A549 (cell line): Measurements from ENCODE around the gene CFD. TPM values are rescaled to one million over a fixed set of nuclear protein-coding genes. Genes with fewer than 3 reads are reported as not detected.

Experiments
- ATAC-seq, 2 experiments: fragments of 200-7000 bp in 1 of 2; fragments of >200 bp in 1 of 2; cut with Nextera tagmentation in 1 of 2; cut with Tn5 transposase in 1 of 2; 3 replicates each; pipeline versions ENCODE4 v1.8.0 to v1.9.1; 2018 to 2020; ENCODE audit warnings: mild to moderate bottlenecking in 1 of 2, moderate library complexity in 1 of 2
- CTCF ChIA-PET: fragments of 300-600 bp; sonication (Branson Sonifier 250); formaldehyde crosslinking; extraction: SDS; loops from one replicate; lab custom pipeline; 2021; ENCODE audit warnings: antibody characterized with exemption, inconsistent platforms; lab: Yijun Ruan, JAX
- POLR2A ChIA-PET: fragments of 350-600 bp; formaldehyde crosslinking; extraction: SDS; loops from one replicate; lab custom pipeline; 2021; ENCODE audit warnings: antibody characterized with exemption, inconsistent platforms; lab: Yijun Ruan, JAX
- DNase-seq, 2 experiments: peaks; one replicate each; pipeline versions ENCODE4 v3.0.0 to v3.0.0-alpha.2; 2011 to 2016; ENCODE audit warnings: low read depth in 1 of 2, low spot score in 1 of 2
- FAIRE-seq: peaks from 2 replicates; lab custom pipeline; 2011; peaks lifted over from hg19 to GRCh38; lab: Jason Lieb, UNC
- H3K27ac ChIP-seq, 2 experiments: fragments of >200 bp; sonication (Bioruptor Twin); formaldehyde crosslinking; 3 replicates each; pipeline ENCODE4 v1.5.1; 2016 to 2017
- H3K4me1 ChIP-seq: fragments of >200 bp; sonication (Bioruptor Twin); formaldehyde crosslinking; 3 replicates; pipeline ENCODE4 v1.6.1; 2016
- H3K4me2 ChIP-seq: fragments of >200 bp; sonication (Bioruptor Twin); formaldehyde crosslinking; 3 replicates; pipeline ENCODE4 v1.6.1; 2016
- H3K4me3 ChIP-seq: fragments of >200 bp; sonication (Bioruptor Twin); formaldehyde crosslinking; 3 replicates; pipeline ENCODE4 v1.5.1; 2016
- H3K9me3 ChIP-seq: fragments of >200 bp; sonication (Bioruptor Twin); formaldehyde crosslinking; 3 replicates; pipeline ENCODE4 v1.6.1; 2016
- CHD2 ChIP-seq: fragments of 150-350 bp; IDR thresholded peaks from 2 replicates; pipeline ENCODE4 v1.6.1; 2014; ENCODE audit warnings: low read length; ENCODE audit not compliant: partially characterized antibody
- EHMT2 ChIP-seq: fragments of 200-600 bp; sonication (generic); IDR thresholded peaks from 2 replicates; pipeline ENCODE4 v1.6.1; 2016; ENCODE audit warnings: antibody characterized with exemption, low read depth, mild to moderate bottlenecking, moderate library complexity
- FOSL2 ChIP-seq, 2 experiments: fragments of 450-650 bp in 1 of 2; fragments of >200 bp in 1 of 2; sonication (Bioruptor Twin) in 1 of 2; formaldehyde crosslinking; IDR thresholded peaks; 2 replicates each; pipeline versions ENCODE4 v1.5.0 to v1.6.1; 2016 to 2020; ENCODE audit warnings: mild to moderate bottlenecking in 1 of 2, moderate library complexity in 1 of 2
- FOXS1 ChIP-seq: fragments of 250-450 bp; sonication (Bioruptor Pico); IDR thresholded peaks from 2 replicates; pipeline ENCODE4 v1.5.0; 2020; ENCODE audit warnings: mild to moderate bottlenecking, moderate library complexity
- HOXA7 ChIP-seq: fragments of 250-450 bp; sonication (Bioruptor Pico); IDR thresholded peaks from 2 replicates; pipeline ENCODE4 v1.5.0; 2020; ENCODE audit warnings: mild to moderate bottlenecking, moderate library complexity
- KDM1A ChIP-seq: fragments of 200-600 bp; sonication (generic); IDR thresholded peaks from 2 replicates; pipeline ENCODE4 v1.6.1; 2016; ENCODE audit warnings: low read depth, mild to moderate bottlenecking
- MAFK ChIP-seq: fragments of 450-650 bp; IDR thresholded peaks from 2 replicates; pipeline ENCODE4 v1.6.1; 2014; ENCODE audit not compliant: partially characterized antibody
- MYC ChIP-seq: IDR thresholded peaks from 2 replicates; pipeline ENCODE4 v1.6.1; 2012; ENCODE audit warnings: mild to moderate bottlenecking, inconsistent platforms, low read length, improper control_type of control experiment, borderline replicate concordance
- NFE2L2 ChIP-seq: fragments of 150-350 bp; conservative IDR thresholded peaks from 2 replicates; pipeline ENCODE4 v1.6.1; 2014; ENCODE audit warnings: low read length
- PHF8 ChIP-seq: fragments of 200-600 bp; sonication (generic); IDR thresholded peaks from 2 replicates; pipeline ENCODE4 v1.6.1; 2016; ENCODE audit warnings: low read depth, mild to moderate bottlenecking, antibody characterized with exemption, moderate library complexity, borderline replicate concordance
- RFX5 ChIP-seq: fragments of 450-650 bp; IDR thresholded peaks from 2 replicates; pipeline ENCODE4 v1.7.1; 2014; ENCODE audit warnings: antibody characterized with exemption, mild to moderate bottlenecking, moderate library complexity
- ZFP36 ChIP-seq: fragments of 450-650 bp; IDR thresholded peaks from 2 replicates; pipeline ENCODE4 v1.6.1; 2014; ENCODE audit warnings: borderline replicate concordance; ENCODE audit not compliant: partially characterized antibody
- WGBS: methylation state at CpG from one replicate; pipeline ENCODE4 v1.1.6; 2017; ENCODE audit errors: missing lambda C conversion rate; 5-methylcytosine and 5-hydroxymethylcytosine counted together
- polyA plus RNA-seq, 4 experiments: library from polyadenylated mRNA; depleted of rRNA in 3 of 4; stranded (reverse); fragments of >200 nt; fragmentation: RNase III in 1 of 4; extraction: RNeasy Plus Mini Kit Qiagen cat#74134 plus additional on column Dnase treatment in 1 of 4; gene quantifications; 2 replicates in 3 of 4; 3 replicates in 1 of 4; pipeline ENCODE4 v1.2.3, GENCODE V29; 2011 to 2017
- TF ChIP-seq, protein P1 (sequence below): fragments of >200 bp; sonication (Bioruptor Twin); formaldehyde crosslinking; IDR thresholded peaks from 2 replicates; pipeline ENCODE4 v1.6.1; 2016
- TF ChIP-seq, protein P2 (sequence below): IDR thresholded peaks from 2 replicates; pipeline ENCODE4 v1.6.1; 2012
- TF ChIP-seq, protein P3 (sequence below): fragments of 200-600 bp; sonication (generic); IDR thresholded peaks from 2 replicates; pipeline ENCODE4 v1.6.1; 2016; ENCODE audit warnings: antibody characterized with exemption, mild to moderate bottlenecking, moderate library complexity
- TF ChIP-seq, protein P4 (sequence below): fragments of >200 bp; sonication (Bioruptor Twin); formaldehyde crosslinking; IDR thresholded peaks from 3 replicates; pipeline ENCODE4 v1.6.1; 2016
- TF ChIP-seq, protein P5 (sequence below): IDR thresholded peaks from 2 replicates; pipeline ENCODE4 v1.6.1; 2012
- TF ChIP-seq, protein P6 (sequence below): fragments of 150-350 bp; IDR thresholded peaks from 2 replicates; pipeline ENCODE4 v1.6.1; 2014; ENCODE audit warnings: low read depth, mild to moderate bottlenecking, low read length

CFD gene
- polyA plus RNA-seq, 2 of the 4 experiments (the other 2 are of a cell fraction) = 7.6 to 14.3 TPM

DNA sequence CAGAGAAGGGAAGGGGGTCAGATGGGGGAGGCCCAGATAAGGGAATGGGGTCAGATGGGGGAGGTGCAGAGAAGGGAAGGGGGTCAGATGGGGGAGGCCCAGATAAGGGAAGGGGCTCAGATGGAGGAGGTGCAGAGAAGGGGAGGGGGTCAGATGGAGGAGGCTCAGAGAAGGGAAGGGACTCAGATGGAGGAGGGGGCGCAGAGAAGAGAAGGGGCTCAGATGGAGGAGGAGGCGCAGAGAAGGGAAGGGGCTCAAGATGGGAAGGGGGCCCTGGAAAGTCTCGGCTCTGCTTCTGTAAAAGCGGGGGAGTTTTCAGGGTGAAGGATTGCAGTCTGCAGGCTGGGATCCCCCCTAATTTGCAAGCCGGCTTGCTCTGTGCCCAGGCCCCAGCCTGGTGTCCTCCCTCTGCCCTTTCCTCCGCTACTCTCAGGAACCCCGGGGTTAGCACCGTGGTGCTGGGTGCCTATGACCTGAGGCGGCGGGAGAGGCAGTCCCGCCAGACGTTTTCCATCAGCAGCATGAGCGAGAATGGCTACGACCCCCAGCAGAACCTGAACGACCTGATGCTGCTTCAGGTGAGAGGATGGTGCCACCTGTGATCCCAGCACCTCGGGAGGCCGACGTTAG lies 30.2 kb upstream of the CFD start:
- peak in 1 of 2 experiments; percentile 60; a peak in 1 of 6 replicates for ATAC-seq

More for the DNA sequence above, 30.2 kb upstream of the CFD start:
- ChIA-PET CTCF (no interaction called here), POLR2A (no interaction called here)
- H3K4me1 ChIP-seq = no peaks in the 10 kb centered on the region
- DNase-seq = no peak
- no peak for FAIRE-seq
- H3K4me2 ChIP-seq = no peak overlapping the region
- no peak overlapping the region for H3K27ac ChIP-seq
- H3K4me3 ChIP-seq = no peak overlapping the region
- H3K9me3 ChIP-seq = no peaks in the 10 kb centered on the region
- TF ChIP-seq, protein P1, sequence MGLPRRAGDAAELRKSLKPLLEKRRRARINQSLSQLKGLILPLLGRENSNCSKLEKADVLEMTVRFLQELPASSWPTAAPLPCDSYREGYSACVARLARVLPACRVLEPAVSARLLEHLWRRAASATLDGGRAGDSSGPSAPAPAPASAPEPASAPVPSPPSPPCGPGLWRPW = no peak
- TF ChIP-seq EHMT2 (no peak), NFE2L2 (no peak), RFX5 (no peak), CHD2 (no peak), MAFK (no peak), FOXS1 (CRISPR knock-in tag) (no peak), FOSL2 (IDR thresholded peaks at IDR 0.05) (no peak), FOSL2 (CRISPR knock-in tag; IDR thresholded peaks at IDR 0.05) (no peak), HOXA7 (CRISPR knock-in tag) (no peak), MYC (no peak), PHF8 (no peak), KDM1A (no peak), ZFP36 (no peak)
- TF ChIP-seq, protein P2, sequence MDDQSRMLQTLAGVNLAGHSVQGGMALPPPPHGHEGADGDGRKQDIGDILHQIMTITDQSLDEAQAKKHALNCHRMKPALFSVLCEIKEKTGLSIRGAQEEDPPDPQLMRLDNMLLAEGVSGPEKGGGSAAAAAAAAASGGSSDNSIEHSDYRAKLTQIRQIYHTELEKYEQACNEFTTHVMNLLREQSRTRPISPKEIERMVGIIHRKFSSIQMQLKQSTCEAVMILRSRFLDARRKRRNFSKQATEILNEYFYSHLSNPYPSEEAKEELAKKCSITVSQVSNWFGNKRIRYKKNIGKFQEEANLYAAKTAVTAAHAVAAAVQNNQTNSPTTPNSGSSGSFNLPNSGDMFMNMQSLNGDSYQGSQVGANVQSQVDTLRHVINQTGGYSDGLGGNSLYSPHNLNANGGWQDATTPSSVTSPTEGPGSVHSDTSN = no peak
- TF ChIP-seq, protein P3, sequence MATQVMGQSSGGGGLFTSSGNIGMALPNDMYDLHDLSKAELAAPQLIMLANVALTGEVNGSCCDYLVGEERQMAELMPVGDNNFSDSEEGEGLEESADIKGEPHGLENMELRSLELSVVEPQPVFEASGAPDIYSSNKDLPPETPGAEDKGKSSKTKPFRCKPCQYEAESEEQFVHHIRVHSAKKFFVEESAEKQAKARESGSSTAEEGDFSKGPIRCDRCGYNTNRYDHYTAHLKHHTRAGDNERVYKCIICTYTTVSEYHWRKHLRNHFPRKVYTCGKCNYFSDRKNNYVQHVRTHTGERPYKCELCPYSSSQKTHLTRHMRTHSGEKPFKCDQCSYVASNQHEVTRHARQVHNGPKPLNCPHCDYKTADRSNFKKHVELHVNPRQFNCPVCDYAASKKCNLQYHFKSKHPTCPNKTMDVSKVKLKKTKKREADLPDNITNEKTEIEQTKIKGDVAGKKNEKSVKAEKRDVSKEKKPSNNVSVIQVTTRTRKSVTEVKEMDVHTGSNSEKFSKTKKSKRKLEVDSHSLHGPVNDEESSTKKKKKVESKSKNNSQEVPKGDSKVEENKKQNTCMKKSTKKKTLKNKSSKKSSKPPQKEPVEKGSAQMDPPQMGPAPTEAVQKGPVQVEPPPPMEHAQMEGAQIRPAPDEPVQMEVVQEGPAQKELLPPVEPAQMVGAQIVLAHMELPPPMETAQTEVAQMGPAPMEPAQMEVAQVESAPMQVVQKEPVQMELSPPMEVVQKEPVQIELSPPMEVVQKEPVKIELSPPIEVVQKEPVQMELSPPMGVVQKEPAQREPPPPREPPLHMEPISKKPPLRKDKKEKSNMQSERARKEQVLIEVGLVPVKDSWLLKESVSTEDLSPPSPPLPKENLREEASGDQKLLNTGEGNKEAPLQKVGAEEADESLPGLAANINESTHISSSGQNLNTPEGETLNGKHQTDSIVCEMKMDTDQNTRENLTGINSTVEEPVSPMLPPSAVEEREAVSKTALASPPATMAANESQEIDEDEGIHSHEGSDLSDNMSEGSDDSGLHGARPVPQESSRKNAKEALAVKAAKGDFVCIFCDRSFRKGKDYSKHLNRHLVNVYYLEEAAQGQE = no peak
- TF ChIP-seq, protein P4, sequence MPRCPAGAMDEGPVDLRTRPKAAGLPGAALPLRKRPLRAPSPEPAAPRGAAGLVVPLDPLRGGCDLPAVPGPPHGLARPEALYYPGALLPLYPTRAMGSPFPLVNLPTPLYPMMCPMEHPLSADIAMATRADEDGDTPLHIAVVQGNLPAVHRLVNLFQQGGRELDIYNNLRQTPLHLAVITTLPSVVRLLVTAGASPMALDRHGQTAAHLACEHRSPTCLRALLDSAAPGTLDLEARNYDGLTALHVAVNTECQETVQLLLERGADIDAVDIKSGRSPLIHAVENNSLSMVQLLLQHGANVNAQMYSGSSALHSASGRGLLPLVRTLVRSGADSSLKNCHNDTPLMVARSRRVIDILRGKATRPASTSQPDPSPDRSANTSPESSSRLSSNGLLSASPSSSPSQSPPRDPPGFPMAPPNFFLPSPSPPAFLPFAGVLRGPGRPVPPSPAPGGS = no peak
- TF ChIP-seq, protein P5, sequence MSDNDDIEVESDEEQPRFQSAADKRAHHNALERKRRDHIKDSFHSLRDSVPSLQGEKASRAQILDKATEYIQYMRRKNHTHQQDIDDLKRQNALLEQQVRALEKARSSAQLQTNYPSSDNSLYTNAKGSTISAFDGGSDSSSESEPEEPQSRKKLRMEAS = no peak
- TF ChIP-seq, protein P6, sequence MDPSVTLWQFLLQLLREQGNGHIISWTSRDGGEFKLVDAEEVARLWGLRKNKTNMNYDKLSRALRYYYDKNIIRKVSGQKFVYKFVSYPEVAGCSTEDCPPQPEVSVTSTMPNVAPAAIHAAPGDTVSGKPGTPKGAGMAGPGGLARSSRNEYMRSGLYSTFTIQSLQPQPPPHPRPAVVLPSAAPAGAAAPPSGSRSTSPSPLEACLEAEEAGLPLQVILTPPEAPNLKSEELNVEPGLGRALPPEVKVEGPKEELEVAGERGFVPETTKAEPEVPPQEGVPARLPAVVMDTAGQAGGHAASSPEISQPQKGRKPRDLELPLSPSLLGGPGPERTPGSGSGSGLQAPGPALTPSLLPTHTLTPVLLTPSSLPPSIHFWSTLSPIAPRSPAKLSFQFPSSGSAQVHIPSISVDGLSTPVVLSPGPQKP = no peak
- WGBS = 75% methylated on average over 16 of the region's 18 CpGs
